IPS-15b (cell line): ENCODE measurements around the gene FAM168B.

ENCODE experiments used
- H3K27me3 ChIP-seq: one replicate; pipeline ENCODE4 v1.6.1; 2013; ENCODE audit warnings: low read length; ENCODE audit not compliant: control insufficient read depth, insufficient read depth
- H3K36me3 ChIP-seq: one replicate; pipeline ENCODE4 v1.6.1; 2013; ENCODE audit warnings: low read length; ENCODE audit not compliant: control insufficient read depth, insufficient read depth
- H3K4me1 ChIP-seq: one replicate; pipeline ENCODE4 v1.6.1; 2013; ENCODE audit warnings: mild to moderate bottlenecking, low read length; ENCODE audit not compliant: control insufficient read depth, insufficient read depth
- H3K4me3 ChIP-seq: one replicate; pipeline ENCODE4 v1.5.1; 2013; ENCODE audit warnings: low read depth, low read length
- H3K9ac ChIP-seq: one replicate; pipeline ENCODE4 v1.6.1; 2013; ENCODE audit warnings: low read depth, mild to moderate bottlenecking, low read length
- H3K9me3 ChIP-seq: one replicate; pipeline ENCODE4 v1.6.1; 2013; ENCODE audit warnings: mild to moderate bottlenecking, low read length; ENCODE audit not compliant: control insufficient read depth, insufficient read depth

Gene FAM168B

DNA sequence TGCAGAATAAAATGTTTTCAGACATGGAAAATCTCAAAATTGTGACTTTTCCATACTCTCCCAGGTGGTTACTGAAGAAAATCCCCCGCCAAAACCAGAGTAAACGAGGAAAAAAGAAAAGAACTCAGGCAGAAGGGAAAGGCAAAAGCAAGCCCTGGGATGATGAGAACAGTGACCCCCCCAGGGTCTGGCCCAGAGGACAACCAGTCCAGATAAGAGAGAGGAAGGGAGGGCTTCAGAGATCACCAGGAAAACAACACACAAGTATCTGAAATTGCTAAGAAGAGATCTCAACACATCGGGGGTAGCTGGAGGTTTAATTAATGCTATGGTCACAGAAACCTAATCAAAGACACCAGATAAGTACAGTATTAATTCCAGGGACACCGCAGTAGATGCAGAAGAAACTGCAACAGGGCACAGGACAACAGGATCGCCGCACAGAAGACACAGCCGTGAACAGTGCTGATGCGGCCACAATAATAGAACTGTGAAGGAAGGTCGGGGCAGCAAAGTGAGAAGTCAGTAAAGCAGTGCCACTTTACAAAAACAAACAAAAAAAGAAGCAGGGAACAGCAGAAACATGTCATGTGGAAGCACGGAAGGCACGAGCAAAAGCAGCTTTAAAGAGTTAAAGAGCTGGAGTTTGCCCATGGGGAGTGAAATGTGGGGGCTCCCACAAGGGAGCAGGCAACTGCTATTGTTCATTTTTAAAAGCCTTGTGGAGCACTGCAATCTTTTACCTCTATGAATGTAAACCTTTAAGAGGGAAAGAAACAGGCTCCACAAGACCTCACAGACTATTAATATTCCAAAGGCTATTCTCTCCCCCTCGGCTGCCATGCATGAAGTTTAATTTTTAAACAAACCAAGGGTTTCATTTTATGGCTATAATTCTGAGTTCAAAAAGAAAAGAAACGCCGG lies 28.4 kb downstream of the FAM168B start:
- no peaks in the 10 kb centered on the region for H3K27me3 ChIP-seq
- H3K9ac ChIP-seq: no peak overlapping the region
- H3K4me1 ChIP-seq: no peaks in the 10 kb centered on the region
- H3K4me3 ChIP-seq: no peak overlapping the region
- peaks cover 17% of the 10 kb centered on the region for H3K36me3 ChIP-seq
- no peaks in the 10 kb centered on the region for H3K9me3 ChIP-seq

- peaks cover 11% of the 10 kb centered on the region for H3K36me3 ChIP-seq
These were observed 29.6 kb downstream of the FAM168B start for GRCh38 chr2:131063501-131064283.

DNA sequence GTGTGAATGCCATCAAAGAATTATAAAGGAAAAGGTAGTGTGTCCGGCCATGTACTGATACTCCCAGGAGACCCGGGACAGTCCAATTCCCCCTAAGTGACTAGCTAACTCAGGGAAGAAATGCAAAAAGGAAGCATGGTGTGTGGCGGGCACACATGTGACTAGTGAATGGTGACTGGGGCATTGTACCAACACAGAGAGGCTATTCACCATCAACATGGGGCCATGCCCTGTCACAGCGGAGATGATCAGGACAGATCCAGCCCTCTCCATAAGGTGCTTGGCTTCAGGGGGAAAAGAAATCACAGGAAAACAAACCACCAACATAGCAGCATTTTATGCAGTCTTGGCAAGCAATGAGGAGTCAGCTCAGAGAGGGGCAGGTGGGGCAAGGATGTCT lies 34.3 kb downstream of the FAM168B start:
- no peaks in the 10 kb centered on the region for H3K9me3 ChIP-seq
- H3K4me3 ChIP-seq: no peak overlapping the region
- no peak overlapping the region for H3K9ac ChIP-seq
- H3K36me3 ChIP-seq: peaks cover 24% of the 10 kb centered on the region
- no peaks in the 10 kb centered on the region for H3K27me3 ChIP-seq
- no peaks in the 10 kb centered on the region for H3K4me1 ChIP-seq

More at GRCh38 chr2:131063501-131064283, 29.6 kb downstream of the FAM168B start:
- Histone ChIP-seq H3K27me3 (no peaks in the 10 kb centered on the region), H3K9me3 (no peaks in the 10 kb centered on the region), H3K4me1 (no peaks in the 10 kb centered on the region), H3K9ac (no peak overlapping the region), H3K4me3 (no peak overlapping the region)

DNA sequence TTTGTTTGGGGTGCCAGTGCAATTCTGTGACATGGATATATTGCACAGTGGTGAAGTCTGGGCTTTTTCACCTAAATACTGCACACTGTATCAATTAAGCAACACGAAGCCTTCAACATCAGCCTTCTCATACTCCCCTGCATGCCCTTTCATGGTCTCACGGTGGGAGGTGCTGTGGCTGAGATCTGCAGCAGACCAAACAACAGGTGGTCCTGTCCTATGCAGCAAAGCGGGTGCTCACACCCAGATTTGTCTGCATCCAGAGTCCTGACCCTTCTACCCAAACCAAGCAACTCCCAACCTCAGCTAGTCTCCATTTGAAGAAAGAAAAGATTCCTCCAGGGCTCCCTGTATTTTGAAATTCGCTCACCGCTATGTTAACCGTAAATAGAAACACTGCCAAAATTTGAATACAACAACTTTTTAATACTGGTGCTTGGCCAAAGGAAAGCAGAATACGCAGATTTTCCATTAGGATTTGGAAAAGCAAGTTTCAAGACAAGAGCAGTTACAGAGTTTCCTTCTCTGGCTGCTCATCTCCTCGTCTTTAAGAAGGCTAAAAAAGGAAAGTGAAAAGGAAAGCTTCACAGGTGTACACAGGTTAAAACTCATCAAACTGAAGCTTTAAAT lies 34.9 kb downstream of the FAM168B start:
- Histone ChIP-seq H3K9me3 (no peaks in the 10 kb centered on the region), H3K9ac (no peak overlapping the region), H3K27me3 (no peaks in the 10 kb centered on the region), H3K36me3 (peaks cover 28% of the 10 kb centered on the region), H3K4me1 (no peaks in the 10 kb centered on the region), H3K4me3 (no peak overlapping the region)

DNA sequence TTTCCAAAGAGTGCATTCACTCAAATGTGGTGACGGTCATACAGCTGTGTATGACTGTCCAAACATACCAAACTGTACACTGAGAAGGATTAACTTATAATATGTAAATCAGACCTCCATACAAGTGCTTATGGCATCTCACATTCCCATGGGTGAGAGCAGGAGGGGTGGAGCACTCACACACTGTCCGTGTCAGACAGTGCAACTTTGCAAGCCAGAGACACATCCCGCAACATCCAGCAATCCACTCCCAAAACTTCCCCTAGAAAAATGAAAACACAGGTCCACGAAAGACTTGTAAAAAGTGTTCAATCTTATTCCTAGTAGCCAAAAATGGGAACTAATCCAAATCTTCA lies 36.4 kb downstream of the FAM168B start:
- Histone ChIP-seq H3K9ac (no peak overlapping the region), H3K36me3 (peaks cover 35% of the 10 kb centered on the region)

DNA sequence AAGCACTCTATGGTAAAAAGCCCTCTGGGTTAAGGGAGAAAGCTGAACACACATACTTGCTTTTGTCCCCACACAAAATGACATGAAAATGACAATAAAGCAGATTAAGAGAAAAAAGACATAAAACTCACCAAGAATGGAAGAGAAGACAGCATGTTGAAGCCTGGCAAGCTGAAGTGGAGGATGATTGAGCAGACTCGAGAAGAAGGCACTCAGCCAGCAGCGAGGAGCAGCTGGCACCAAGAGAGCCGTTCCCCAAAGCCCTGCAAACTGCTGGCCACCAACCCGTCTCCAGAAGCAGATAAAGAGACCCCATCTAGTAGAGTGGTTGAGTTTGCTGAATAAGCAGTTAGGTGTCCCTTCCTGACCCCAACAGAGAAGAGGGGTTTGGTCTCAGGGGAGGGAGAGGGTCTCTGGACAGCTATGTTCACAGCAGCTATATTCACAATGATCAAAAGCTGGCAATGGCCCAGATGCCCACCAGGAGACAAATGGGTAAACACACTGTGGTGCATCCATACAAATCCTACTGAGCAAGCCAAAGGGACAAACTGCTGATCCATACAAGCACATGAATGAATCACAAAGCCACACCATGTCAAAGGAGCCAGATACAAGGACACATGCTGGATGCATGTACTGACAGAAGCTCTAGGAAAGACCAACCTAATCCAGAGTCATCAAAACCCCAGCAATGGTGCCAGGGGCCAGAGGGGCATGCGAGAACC lies 36.9 kb downstream of the FAM168B start:
- Histone ChIP-seq H3K27me3 (no peaks in the 10 kb centered on the region), H3K4me1 (no peaks in the 10 kb centered on the region), H3K4me3 (no peak overlapping the region), H3K9ac (no peak overlapping the region), H3K9me3 (no peaks in the 10 kb centered on the region), H3K36me3 (peaks cover 37% of the 10 kb centered on the region)

More for the DNA sequence above, 36.4 kb downstream of the FAM168B start:
- no peaks in the 10 kb centered on the region for H3K4me1 ChIP-seq
- H3K4me3 ChIP-seq: no peak overlapping the region
- H3K27me3 ChIP-seq: no peaks in the 10 kb centered on the region
- no peaks in the 10 kb centered on the region for H3K9me3 ChIP-seq

- Histone ChIP-seq H3K36me3 (peaks cover 41% of the 10 kb centered on the region), H3K9ac (no peak overlapping the region)
These were observed 37.8 kb downstream of the FAM168B start for GRCh38 chr2:131055169-131056065.

DNA sequence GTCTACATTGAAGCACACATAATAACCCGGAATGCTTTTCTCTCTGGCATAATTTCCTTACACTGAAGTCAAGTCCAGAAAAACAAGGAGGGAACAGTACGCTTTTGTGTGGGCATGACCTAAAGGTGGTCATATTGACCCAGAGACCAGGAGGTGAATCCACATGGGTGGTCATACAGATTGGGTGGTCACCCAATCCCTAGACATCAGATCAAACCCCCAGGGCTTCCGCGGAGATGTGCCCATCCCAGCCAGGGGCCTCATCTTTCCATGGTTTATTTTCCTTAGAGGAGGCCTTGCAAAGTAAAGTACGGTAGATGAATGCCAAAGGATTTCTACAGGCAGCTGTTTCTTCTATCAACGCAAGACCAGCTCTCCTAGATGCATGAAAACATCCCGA lies 38.8 kb downstream of the FAM168B start:
- Histone ChIP-seq H3K27me3 (no peaks in the 10 kb centered on the region), H3K4me3 (no peak overlapping the region), H3K9me3 (no peaks in the 10 kb centered on the region), H3K36me3 (peaks cover 45% of the 10 kb centered on the region), H3K4me1 (no peaks in the 10 kb centered on the region), H3K9ac (no peak overlapping the region)

More at GRCh38 chr2:131055169-131056065, 37.8 kb downstream of the FAM168B start:
- H3K4me1 ChIP-seq: no peaks in the 10 kb centered on the region
- no peaks in the 10 kb centered on the region for H3K27me3 ChIP-seq
- no peaks in the 10 kb centered on the region for H3K9me3 ChIP-seq
- no peak overlapping the region for H3K4me3 ChIP-seq

DNA sequence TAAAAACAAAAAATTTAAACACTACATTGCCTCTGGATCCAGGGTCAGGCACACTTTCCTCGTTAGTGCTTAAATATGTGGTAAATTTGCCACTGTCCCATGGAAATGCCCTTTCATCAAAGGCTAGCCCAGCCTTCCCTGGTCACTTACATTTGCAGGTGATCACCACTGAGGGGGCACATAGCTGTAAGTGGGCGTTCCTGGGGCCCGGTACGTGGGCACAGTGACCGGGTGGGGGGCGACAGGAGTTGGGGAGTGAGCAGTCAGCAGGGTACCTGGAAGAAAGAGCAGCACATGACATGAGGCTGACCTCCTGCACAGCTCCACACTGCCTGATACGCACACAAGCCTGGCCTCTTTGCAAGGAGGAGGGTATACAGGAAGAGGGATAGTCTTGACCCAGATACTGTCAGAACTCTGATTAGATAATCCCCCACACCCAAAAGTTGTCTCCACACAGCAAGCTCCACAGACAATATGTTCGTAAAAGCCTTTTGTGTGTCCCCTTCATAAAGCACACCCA lies 40.5 kb downstream of the FAM168B start:
- H3K27me3 ChIP-seq: no peaks in the 10 kb centered on the region
- peaks cover 54% of the 10 kb centered on the region for H3K36me3 ChIP-seq
- H3K4me3 ChIP-seq: no peak overlapping the region
- no peak overlapping the region for H3K9ac ChIP-seq
- H3K4me1 ChIP-seq: no peaks in the 10 kb centered on the region
- no peaks in the 10 kb centered on the region for H3K9me3 ChIP-seq

DNA sequence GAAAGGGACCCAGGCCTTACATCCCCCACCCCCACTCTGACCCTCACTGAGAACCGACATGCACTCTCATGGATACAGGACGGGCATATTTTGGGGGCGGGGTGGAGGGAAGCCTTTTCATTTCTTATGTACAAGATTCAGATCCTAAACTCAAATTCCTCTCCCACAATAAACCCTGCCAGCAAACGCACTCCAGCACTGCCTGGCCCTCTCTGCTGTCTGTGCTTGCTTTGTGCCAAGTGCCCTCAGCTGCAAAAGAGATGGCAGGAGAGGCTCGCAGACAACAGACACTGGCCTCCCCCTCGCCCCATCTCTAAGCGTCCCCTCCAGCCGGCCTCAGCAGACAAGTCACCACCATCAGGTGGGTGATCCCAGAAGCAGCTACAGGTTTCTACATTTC lies 42.4 kb downstream of the FAM168B start:
- no peaks in the 10 kb centered on the region for H3K4me1 ChIP-seq
- H3K36me3 ChIP-seq: peaks cover 51% of the 10 kb centered on the region
- H3K9me3 ChIP-seq: no peaks in the 10 kb centered on the region
- H3K9ac ChIP-seq: no peak overlapping the region
- H3K27me3 ChIP-seq: no peaks in the 10 kb centered on the region
- no peak overlapping the region for H3K4me3 ChIP-seq
